ENCODE measurements around the gene TMEM80.
"Not testable (repeated sequence)": the region's sequence is repeated elsewhere in the genome, so short reads cannot be mapped to it uniquely, and the experiment has no call there.

Gene TMEM80

DNA sequence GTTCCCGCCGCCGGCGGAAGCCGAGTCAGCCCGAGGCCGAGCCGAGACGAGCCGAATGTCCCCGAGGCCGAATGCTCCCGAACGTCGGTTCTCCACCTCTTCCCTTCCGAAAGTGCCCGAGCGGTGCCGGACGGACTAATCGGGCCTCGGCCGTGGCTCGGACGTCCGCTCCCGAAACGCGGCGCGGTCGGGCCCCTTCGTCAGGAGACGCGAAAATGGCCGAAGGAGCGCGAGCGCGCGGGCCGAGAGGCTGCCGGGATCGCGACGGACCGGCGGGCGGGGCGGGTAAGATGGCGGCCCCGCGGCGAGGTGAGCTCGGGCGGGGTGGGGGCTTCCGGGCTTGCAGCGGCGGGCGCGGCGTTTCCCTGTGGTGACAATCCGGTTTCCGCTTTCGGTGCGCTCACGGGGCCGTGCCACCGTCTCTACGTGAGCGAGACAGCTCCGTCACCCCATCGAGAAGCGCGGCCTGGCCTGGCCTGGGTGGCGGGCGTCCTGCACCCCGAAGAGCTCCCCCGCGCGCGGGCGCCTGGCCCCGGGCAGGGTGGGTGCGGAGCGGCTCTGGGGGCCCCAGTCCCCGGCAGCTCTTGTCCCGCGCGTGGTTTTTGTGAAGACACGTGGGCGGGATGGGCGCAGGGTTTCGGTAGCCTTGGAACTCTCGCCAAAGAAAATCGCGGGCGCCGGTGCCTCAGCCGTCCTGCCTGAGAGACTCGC is at the start of gene TMEM80:
Gene TMEM80, plus strand, starts transcription at position 279 of the 711 bp plus-strand sequence. Its CDS starts 12 bp downstream, at position 291.
- DNase-seq: peak; percentile 88 to 92

DNA sequence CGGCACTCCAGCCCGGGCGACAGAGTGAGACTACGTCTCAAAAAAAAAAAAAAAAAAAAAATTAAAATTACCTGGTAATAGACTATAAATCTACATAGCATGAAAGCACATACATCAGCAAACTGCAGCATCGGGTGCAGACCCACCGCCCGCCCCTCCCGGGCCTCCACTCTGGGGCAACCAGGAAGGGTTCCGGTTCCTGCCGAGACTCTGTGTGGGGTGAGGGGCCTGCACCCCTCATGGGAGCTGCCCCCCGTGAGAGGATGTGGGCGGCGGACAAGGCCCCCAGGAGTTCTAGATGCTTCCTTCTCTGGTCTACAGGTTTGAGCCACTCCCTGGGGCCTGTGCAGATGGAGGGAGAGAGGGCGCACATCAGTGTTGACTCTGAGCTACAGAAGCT is 49.4 kb upstream of the TMEM80 start:
- DNase-seq: no peak

DNA sequence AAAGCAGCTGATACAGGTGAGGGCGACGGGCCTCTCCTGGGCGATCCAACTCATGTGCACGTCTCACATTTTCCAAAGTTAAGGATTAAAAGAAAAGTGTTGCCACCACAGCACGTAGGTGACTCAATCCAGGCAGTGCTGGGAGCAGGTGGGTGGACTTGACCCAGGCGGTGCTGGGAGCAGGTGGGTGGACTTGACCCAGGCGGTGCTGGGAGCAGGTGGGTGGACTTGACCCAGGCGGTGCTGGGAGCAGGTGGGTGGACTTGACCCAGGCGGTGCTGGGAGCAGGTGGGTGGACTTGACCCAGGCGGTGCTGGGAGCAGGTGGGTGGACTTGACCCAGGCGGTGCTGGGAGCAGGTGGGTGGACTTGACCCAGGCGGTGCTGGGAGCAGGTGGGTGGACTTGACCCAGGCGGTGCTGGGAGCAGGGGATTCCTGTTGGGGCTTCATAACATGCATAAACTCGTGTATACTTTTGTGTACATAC is 47.9 kb upstream of the TMEM80 start:
- DNase-seq: not testable (repeated sequence)

DNA sequence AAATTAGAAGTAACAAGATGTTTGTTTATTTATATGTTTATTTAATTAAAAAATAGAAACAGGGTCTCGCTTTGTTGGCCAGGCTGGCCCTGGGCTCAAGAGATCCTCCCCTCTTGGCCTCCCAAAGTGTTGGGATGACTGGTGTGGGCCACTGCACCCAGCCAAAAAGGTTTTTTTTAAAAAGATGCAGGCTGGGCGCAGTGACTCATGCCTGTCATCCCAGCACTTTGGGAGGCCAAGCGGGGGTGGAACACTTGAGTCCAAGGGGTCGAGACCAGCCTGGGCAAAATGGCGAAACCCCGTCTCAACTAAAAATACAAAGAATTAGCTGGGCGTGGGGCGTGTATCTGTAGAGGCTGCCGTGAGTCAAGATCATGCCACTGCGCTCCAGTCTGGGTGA is 45.1 kb upstream of the TMEM80 start:
- no peak for DNase-seq

DNA sequence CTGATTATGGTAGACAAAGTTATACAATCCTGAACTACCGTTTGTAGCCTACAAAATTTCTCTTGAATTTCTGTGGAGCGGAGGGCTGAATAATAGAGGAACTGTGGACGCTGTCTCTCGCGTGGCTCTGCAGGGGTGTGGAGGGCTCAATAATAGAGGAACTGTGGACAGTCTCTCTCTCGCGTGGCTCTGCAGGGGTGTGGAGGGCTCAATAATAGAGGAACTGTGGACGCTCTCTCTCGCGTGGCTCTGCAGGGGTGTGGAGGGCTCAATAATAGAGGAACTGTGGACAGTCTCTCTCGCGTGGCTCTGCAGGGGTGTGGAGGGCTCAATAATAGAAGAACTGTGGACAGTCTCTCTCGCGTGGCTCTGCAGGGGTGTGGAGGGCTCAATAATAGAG is 42.5 kb upstream of the TMEM80 start:
- not testable (repeated sequence) for DNase-seq

DNA sequence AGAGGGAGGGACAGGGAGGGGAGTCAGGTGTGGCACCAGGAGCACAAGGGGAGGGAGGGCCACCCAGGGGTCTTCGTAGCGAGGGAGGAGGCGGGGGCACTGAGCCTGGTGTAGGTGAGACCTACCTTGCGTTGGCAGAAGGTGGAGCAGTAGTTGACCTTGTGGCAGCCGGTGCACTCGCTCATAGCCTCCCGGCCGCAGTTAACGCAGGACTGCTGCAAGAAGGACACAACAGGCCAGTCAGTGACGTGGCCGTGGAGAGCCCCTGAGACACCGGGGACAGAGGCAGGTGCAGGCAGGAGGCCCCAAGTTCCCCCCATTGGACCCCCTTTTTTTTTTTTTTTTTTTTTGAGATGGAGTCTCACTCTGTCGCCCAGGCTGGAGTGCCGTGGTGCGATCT is 41.8 kb upstream of the TMEM80 start:
- DNase-seq: no peak

DNA sequence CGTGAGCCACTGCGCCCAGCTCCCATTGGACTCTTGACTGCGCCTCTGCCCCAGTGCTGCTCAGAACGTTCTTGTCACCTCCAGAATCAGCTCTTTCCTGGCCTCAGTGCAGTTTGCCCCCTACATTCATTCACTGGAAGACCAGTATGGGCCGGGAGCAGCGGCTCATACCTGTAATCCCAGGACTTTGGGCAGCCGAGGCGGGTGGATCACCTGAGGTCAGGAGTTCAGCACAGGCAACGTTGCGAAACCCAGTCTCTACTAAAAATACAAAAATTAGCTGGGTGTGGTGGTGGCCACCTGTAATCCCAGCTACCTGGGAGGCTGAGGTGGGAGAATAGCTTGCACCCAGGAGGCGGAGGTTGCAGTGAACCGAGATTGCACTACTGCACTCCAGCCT is 41.2 kb upstream of the TMEM80 start:
- DNase-seq: not testable (repeated sequence)

DNA sequence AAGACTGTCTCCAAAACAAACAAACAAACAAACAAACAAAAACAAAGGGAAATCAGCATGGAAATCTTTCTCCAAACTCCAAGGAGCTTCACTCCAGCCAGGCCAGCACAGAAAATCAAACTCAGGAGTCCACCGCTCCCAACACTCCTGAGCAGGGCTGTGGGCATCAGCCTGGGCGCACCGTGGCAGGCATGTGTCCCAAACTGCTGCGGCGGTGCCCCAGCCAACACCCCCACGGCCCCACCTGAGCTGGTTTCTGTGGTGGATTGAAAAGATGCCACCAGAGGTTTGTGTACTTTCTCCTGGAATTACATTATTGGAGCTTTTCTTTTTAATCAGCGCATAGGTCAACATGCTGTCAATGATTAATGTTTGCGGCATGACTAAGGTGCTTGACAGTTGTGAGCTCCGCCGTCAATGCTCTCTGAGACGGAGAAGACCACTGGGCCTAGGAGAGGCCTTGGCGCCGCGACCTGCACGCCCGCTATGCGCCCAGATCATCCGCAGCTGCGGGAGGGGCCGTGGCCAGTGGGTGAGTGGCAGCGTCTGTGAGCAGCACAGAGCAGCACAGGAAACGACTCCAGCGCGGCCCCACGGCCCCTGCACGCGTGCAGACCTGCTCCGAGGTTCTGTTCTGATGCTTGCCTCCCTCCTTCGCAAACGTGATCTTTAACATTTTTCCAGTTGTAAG is 40.4 kb upstream of the TMEM80 start:
- no peak for DNase-seq

DNA sequence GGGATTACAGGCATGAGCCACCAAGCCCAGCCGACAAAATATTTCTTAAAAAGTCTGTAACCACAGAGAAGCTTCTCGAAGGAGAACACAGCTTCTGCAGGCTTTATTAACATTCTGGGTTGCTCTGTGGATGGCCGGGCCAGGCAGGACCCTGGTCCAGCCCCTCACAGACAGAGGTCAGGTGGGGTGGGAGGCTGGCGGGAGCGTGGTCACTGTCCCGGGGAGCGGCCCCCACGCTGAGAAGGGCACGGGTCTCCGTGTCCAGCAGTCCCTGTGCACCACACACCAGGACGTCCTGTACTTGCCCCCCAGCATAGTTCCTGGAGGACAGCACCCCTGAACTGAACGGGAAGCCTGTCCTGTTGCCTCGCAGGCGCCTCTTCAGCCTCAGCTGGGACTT is 39.2 kb upstream of the TMEM80 start:
- no peak for DNase-seq

DNA sequence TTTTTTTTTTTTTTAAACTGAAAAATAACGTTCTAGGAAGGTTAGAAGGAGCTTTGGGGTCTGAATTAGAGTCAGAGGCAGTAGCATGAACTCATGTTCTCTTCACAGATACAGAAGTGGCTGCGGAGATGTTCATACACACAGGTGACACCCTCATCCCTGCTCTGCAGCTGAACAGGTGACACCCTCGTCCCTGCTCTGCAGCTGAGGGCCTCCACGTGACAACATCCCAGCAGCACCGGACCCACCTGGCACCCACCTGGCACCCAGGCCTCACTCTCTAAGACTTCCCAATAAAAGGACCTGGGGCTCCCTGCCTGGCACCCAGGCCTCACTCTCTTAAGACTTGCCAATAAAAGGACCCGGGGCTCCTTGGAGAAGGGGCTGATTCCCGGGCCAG is 38.8 kb upstream of the TMEM80 start:
- no peak for DNase-seq

DNA sequence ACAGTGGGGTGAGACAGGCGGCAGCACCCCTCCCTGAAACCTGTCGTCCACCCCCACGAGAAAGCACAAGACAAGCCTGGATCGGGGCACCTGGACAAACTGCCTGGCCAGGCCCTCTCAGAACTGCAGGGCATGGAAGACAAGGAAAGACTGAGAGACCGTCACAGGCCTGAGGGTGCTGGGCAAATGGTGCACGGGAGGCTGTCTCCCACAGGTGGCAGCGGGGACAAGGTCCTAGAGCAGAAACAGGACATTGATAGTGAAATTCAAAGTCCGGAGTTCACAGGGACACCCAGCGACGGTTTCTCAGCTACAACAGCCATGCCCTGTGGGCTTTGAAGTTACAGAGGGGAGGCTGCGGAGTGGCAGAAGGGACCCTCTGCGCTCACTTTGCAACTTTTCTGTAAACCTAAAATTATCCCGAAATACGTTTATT is 37.9 kb upstream of the TMEM80 start:
- DNase-seq: no peak

DNA sequence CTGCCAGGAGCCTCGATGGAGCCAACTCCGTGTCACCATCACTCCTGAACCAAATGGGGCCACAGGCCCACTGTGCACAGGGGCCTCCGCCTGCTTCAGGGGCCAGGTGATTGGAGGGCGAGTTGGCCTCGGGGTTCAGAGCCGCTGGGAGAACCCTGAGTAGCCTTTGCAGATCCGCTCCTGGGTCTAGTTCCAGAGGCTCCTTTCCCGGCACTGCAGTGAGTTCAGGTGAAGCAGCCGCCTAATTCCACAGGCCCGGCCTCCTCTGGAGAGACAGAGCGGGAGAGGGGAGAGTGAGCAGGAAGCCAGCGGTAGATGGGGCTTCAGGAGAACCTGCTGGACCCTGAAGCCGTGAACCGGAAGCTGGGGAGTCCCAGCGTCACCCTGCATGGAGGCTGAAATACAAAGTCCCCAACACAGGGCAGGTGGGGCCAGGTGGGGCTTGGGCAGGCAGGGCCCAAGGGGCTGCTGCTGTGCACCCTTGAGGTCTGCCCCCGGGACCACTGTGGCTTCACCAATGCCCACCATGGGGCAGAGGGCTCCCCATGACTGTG is 36.0 kb upstream of the TMEM80 start:
- no peak for DNase-seq

DNA sequence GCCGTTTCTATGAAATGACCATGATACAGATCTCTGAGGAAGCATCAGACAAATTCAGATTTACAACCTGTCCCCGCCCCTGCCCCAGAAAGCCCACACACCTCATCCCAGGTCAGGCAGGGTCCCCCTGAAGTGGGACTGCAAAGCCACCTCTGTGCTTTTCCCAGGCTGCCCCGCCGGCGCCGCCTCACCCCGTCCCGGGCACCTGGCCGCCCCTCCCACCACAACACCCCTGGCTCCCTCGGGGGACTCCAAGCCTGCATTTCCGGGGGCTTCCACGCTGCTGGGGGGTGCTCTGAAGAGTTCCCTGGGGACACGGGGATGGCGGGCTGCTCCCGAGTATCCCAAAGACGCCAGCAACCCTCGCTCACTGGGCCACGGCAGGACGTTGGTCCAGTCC is 35.3 kb upstream of the TMEM80 start:
- no peak for DNase-seq

DNA sequence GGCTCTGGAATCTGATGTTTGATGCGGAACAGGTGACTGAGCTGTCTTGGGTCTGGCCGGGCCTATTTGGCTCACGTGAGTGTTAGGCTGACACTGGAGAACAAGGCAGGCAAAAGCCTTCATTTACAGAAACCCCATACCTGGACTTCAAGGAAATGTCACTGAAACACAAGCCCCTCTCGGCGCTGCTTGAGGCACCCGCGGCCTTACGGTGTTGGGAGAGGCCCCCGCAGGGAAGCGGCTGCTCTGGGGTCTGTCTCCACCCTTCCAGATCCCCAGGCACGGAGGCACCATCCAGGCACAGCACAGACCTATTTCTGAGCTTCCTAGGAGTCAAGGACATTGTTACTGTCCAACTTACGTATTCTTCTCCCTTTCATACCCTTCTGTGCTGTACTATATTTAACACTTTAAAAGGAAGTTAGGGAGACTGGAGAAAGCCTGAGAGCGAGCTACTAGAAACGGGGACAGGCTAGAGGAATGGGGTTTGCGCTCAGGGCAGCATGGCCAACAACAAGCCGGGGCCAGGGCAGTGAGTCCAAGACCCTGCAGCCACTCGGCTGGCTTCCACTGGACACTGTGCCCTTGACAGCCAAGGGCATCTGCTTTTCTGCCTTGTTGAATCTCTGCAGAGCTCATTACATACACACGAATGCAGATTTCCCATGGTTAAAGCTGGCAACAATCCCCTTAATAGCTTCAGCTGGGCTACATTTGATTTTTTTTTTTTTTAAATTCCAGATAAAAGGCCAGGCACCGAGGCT is 34.8 kb upstream of the TMEM80 start:
- DNase-seq: no peak

DNA sequence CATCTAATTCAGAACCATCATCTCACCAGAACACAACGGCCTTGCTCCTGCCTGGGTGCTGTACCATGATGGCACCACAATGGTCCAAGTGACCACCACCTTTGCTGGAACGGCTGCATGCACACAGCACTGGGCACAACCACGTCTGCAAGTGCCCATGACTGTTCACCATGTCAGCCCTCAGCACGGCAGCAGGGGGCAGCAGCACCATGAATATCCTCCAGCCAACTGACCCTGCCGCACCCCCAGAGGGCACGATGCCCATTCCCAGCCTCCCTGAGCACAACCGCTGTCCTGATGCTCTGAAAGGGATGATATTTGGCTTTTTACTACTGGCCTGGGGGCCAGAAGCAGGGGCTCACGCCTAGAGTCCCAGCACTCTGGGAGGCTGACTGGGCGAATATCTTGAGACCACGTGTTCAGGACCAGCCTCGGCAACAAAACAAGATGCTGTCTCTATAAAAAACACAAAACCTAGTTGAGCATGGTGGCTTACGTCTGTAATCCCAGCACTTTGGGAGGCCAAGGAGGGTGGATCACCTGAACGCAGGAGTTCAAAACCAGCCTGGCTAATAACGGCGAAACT is 32.8 kb upstream of the TMEM80 start:
- DNase-seq: peak; percentile 15 to 22

DNA sequence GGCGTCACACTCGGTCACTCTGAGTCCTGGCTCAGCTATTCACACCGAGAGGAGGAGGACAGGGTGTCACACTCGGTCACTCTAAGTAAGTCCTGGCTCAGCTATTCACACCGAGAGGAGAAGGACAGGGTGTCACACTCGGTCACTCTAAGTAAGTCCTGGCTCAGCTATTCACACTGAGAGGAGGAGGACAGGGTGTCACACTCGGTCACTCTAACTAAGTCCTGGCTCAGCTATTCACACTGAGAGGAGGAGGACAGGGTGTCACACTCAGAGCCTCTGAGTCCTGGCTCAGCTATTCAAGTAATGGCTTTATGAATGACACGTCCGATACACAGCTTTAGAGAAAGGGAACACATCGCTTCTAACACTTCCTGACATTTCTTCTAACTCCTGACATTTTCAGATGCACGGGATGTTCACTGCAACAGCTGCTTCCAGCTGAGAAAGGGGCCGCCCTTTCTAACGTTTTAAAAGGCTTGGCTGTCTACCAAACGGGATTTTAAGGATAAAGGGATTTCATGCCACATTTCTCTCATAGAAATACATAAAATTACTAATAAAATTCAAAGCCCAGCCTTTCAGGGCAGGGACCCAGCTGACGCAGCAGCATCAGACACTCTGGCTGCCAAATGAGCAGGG is 30.4 kb upstream of the TMEM80 start:
- no peak for DNase-seq

DNA sequence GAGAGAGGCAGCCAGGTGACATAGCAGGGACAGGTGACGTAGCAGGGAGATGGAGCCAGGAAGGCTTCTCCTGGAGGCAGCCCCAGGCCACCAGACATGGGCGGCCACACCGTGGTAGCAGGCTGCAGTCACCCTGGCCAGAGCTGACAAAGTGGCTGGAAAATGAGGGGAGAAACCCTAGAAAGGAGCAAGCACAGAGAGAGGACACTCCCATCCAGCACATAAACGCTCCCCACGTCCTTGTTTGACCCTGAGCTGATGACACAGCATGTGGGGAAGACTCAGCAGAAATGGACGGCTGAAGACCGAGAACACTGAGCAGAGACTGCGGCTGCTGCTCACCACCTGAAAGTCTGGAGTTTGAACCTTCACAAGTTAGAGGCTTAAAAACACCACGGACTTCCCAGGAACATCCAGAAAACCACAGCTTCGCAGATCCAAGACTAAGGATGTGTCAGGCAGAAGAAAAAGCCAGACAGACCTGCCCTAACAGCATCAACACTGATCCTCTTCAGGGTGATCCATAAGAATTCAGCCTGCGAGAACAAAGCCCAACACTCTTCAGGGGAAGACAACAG is 29.8 kb upstream of the TMEM80 start:
- DNase-seq: no peak

DNA sequence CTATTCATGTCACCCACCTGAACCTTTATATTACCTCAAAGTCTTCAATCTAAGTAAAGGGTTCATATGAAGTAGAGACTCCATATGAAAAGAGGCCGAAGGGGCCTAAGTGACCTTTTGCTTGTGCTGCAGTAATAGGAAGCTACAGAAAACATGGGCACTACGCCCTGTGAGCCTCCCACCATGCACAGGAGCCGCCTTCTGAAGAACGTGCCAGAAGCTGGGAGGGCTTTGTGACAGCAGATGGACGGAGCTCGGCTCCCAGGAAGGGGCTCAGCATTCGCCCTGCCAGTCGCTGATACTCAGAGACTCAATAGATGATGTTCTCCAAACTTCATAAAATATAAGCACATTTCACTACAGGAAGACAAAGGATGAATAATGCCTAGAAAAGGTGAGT is 21.8 kb upstream of the TMEM80 start:
- no peak for DNase-seq

DNA sequence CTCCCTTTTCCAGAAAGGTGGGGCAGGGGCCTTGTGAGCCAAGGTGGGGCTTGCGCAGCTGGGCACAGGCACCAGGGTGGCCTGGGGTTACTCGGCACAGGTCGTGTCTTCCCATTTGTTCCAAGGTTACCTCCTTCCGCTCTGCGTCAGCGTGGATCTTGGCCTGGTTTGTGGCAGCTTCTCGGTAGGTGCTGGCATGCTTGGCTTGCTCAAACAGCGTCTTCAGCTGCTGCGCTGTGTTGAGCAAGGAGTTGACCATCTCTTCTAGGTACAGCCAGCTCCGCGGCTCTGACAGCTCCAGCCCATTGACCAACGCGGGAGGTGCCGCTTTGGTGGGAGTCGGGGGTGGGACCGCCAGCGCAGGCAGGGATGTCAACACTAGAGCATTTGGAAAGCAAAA is 21.2 kb upstream of the TMEM80 start:
- DNase-seq: no peak

DNA sequence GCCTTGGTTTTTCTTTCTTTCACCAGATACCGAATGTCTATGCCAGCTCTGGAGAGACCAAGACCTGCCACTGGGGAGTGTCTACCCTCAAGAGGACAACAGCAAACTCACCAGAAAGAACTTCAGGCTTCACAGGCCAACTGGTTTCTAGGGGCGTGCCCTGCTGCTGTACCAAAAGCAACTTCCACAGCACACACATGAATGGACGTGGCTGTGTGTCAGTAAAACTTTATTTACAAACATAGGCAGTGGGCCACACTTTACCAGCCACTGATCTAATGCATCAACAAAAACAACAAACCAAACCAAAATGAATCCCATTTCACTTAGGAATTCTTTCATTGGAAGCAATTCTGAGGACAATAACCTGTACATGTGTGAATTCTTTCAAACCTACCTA is 17.3 kb upstream of the TMEM80 start:
- no peak for DNase-seq

DNA sequence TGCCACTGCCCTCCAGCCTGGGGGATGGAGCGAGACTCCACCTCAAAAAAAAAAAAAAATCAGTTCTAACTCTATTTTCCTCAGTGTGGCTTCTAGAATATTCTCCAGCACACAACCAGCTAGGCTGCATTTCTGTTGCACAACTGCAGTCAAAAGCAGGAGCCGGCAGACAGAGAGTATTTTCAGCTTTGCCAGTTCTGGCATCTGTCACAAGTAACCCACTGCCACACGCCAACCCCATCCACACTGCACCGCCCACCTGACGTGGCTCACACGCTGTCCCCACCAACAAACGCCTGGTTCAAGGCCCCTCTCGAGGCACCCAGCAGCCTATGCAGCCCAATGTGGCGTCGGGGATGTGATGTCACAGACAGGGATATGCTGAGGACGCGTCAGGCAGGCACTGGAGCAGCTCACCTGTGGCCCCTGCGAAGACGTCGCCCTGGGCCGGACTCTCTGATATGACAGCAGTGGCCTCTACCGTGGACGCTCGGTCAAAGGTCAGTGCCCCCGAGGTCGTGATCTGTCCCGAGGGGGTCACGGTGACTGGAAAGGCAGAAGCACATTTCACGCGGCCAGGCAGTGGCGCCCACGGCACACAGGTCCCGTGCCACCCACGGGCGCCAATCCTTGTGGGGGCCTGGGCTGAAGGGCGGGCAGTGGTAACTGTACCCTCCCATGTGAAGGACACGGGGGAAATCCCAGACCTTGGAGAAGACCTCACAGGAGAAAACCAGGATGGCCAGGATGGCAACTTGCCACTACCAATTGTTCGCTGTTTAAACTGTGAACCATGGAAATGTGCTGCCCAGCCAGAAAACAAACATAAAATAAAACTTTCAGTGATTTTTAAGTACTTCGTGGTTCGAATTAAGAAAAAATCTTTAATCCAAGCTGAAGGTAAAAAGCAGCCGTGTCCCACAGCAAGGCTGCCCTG is 16.1 kb upstream of the TMEM80 start:
- DNase-seq: no peak
